Vagina (tissue), 2 donors: Measurements from ENCODE around the gene TIMD4.

ENCODE experiments used
- CTCF ChIP-seq, 3 experiments: fragments of 450-650 bp in 2 of 3; fragments of 200-600 bp in 1 of 3; sonication (generic) in 1 of 3; IDR thresholded peaks; one replicate each; pipeline ENCODE4 v1.5.1; 2017 to 2019; ENCODE audit warnings: antibody characterized with exemption in 3 of 3, mild to moderate bottlenecking in 2 of 3, moderate library complexity in 2 of 3
- POLR2A ChIP-seq, 2 donors: fragments of 450-650 bp; IDR thresholded peaks; one replicate each; pipeline ENCODE4 v1.6.1; 2017; ENCODE audit warnings: antibody characterized with exemption in 2 of 2, mild to moderate bottlenecking in 2 of 2, moderate library complexity in 2 of 2
- POLR2AphosphoS5 ChIP-seq, 2 donors: sonication (generic); formaldehyde crosslinking; IDR thresholded peaks; one replicate each; pipeline ENCODE4 v1.9.0; 2017; ENCODE audit warnings: antibody characterized with exemption in 2 of 2, mild to moderate bottlenecking in 2 of 2, low read depth in 1 of 2; ENCODE audit not compliant: insufficient read depth in 1 of 2

- TF ChIP-seq POLR2AphosphoS5 (IDR thresholded peaks at IDR 0.05; ENCODE audit: insufficient read depth in 1 of 2, low read depth in 1 of 2) (no peak), CTCF (IDR thresholded peaks at IDR 0.05) (no peak), POLR2A (IDR thresholded peaks at IDR 0.05) (no peak)
These were observed 44.6 kb downstream of the TIMD4 start for GRCh38 chr5:156918311-156918845.
